Keratinocyte (primary cell): ENCODE data around the gene RANBP17. TPM values are rescaled to one million over a fixed set of nuclear protein-coding genes. Genes with fewer than 3 reads are reported as not detected.

Experiments
- DNase-seq: peaks from one replicate; pipeline ENCODE4 v3.0.0-alpha.2; 2011; ENCODE audit warnings: low read depth, missing footprints, low spot score
- FAIRE-seq: peaks from 2 replicates; lab custom pipeline; 2011; peaks lifted over from hg19 to GRCh38; lab: Jason Lieb, UNC
- H2AFZ ChIP-seq: 2 replicates; pipeline ENCODE4 v1.6.0; 2012; ENCODE audit warnings: low read length, control low read depth, inconsistent platforms; ENCODE audit not compliant: control insufficient read depth
- H3K27ac ChIP-seq: 2 replicates; pipeline ENCODE4 v1.5.1; 2011; ENCODE audit warnings: low read length; ENCODE audit not compliant: control insufficient read depth, insufficient read depth
- H3K27me3 ChIP-seq: 3 replicates; pipeline ENCODE4 v1.6.0; 2011; ENCODE audit warnings: low read length; ENCODE audit not compliant: control insufficient read depth, insufficient read depth; ENCODE audit errors: extremely low read depth
- H3K36me3 ChIP-seq, 2 experiments: 2 replicates in 1 of 2; 3 replicates in 1 of 2; pipeline ENCODE4 v1.5.1; 2011; ENCODE audit warnings: low read length in 2 of 2, mild to moderate bottlenecking in 1 of 2; ENCODE audit not compliant: control insufficient read depth in 2 of 2, insufficient read depth in 2 of 2; ENCODE audit errors: extremely low read depth in 1 of 2
- H3K4me1 ChIP-seq: 3 replicates; pipeline ENCODE4 v1.5.1; 2011; ENCODE audit warnings: low read length; ENCODE audit not compliant: control insufficient read depth, insufficient read depth; ENCODE audit errors: extremely low read depth
- H3K4me2 ChIP-seq: 3 replicates; pipeline ENCODE4 v1.6.0; 2011; ENCODE audit warnings: low read depth, low read length; ENCODE audit not compliant: control insufficient read depth, insufficient read depth; ENCODE audit errors: extremely low read depth
- H3K4me3 ChIP-seq, 3 experiments: fragments of 200-600 bp in 1 of 3; sonication (generic) in 1 of 3; 2 replicates in 2 of 3; 3 replicates in 1 of 3; pipeline ENCODE4 v1.5.1; 2011 to 2016; ENCODE audit warnings: low read length in 3 of 3, mild to moderate bottlenecking in 3 of 3, control low read depth in 2 of 3, inconsistent platforms in 1 of 3, low read depth in 1 of 3, mixed read lengths in 1 of 3, mixed run types in 1 of 3, moderate library complexity in 1 of 3; ENCODE audit not compliant: control insufficient read depth in 2 of 3, insufficient read depth in 2 of 3; ENCODE audit errors: extremely low read depth in 1 of 3
- H3K79me2 ChIP-seq: 2 replicates; pipeline ENCODE4 v1.6.0; 2012; ENCODE audit warnings: low read length; ENCODE audit not compliant: control insufficient read depth, insufficient read depth
- H3K9ac ChIP-seq: 3 replicates; pipeline ENCODE4 v1.6.0; 2011; ENCODE audit warnings: low read length; ENCODE audit not compliant: control insufficient read depth, insufficient read depth; ENCODE audit errors: extremely low read depth
- H3K9me1 ChIP-seq: 3 replicates; pipeline ENCODE4 v1.6.0; 2011; ENCODE audit warnings: low read length; ENCODE audit not compliant: control insufficient read depth, insufficient read depth; ENCODE audit errors: extremely low read depth
- H3K9me3 ChIP-seq: 2 replicates; pipeline ENCODE4 v1.5.1; 2012; ENCODE audit warnings: low read depth, low read length; ENCODE audit not compliant: control insufficient read depth
- H4K20me1 ChIP-seq: 3 replicates; pipeline ENCODE4 v1.6.0; 2011; ENCODE audit warnings: low read length; ENCODE audit not compliant: control insufficient read depth, insufficient read depth; ENCODE audit errors: extremely low read depth
- CTCF ChIP-seq, 3 experiments: IDR thresholded peaks in 1 of 3; conservative IDR thresholded peaks in 1 of 3; optimal IDR thresholded peaks in 1 of 3; 2 replicates in 2 of 3; 3 replicates in 1 of 3; pipeline versions ENCODE3 to v1.5.1; 2011; ENCODE audit warnings: low read length in 3 of 3, mild to moderate bottlenecking in 3 of 3, moderate library complexity in 2 of 3, control low read depth in 1 of 3, inconsistent platforms in 1 of 3; ENCODE audit not compliant: insufficient read depth in 2 of 3; ENCODE audit errors: extremely low read depth in 1 of 3
- EZH2 ChIP-seq: IDR thresholded peaks from one replicate; pipeline ENCODE4 v1.6.1; 2012; ENCODE audit warnings: inconsistent platforms, mild to moderate bottlenecking, low read length, moderate library complexity
- dilution Hi-C: fragments of 300-500 bp; cut with MboI; formaldehyde crosslinking; loops from one replicate; pipeline ENCODE4 v1.7.0; 2020; ENCODE audit warnings: low sequenced_read_pairs; ENCODE audit not compliant: extremely low pct_ligation_motif_present
- polyA plus RNA-seq, 5 experiments: library from polyadenylated mRNA; depleted of rRNA in 3 of 5; stranded (reverse) in 3 of 5; stranded (forward) in 1 of 5; unstranded in 1 of 5; fragments of >200 nt; gene quantifications; 1 replicate in 1 of 5; 2 replicates in 3 of 5; 3 replicates in 1 of 5; pipeline versions ENCODE4 v1.2.1 to v1.2.3, GENCODE V29; 2011 to 2012; ENCODE audit warnings: missing spikeins in 2 of 5, low read depth in 1 of 5, low replicate concordance in 1 of 5

RANBP17 gene
- polyA plus RNA-seq, 1 donor (not counting 4 experiments of a cell fraction or from before 2014, with no cell fraction given), result 0.97 TPM

DNA sequence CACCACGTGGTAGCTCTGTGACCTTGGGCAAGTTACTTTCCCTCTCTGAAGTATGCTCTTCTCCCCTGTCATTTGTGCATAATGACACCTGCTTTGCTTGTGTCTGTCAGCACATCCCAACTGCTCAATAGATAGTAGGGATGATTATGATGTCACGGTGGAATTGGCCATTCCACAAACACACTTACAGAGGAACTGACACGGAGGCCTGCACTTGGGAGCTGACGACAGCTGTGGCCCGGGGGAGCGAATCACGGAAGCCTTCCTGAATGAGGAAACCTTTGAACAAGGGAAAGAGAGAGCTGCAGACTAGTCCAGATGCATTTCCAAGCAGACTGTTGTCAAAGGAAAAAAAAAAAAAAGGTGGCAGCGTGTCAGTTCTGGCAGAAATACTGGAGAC, 468.2 kb downstream of the RANBP17 start:
- no peak overlapping the region for H3K4me2 ChIP-seq
- H3K4me1 ChIP-seq, result no peaks in the 10 kb centered on the region
- no peak overlapping the region for H3K27ac ChIP-seq
- no peaks in the 10 kb centered on the region for H3K36me3 ChIP-seq
- H3K27me3 ChIP-seq, result no peaks in the 10 kb centered on the region
- dilution Hi-C loops, result no loop called here
- no peak overlapping the region for H2AFZ ChIP-seq
- H3K9me1 ChIP-seq, result no peaks in the 10 kb centered on the region
- DNase-seq, result no peak
- H4K20me1 ChIP-seq, result no peaks in the 10 kb centered on the region
- no peak overlapping the region for H3K9ac ChIP-seq
- H3K9me3 ChIP-seq, result no peaks in the 10 kb centered on the region
- FAIRE-seq, result no peak
- TF ChIP-seq CTCF (optimal IDR thresholded peaks at IDR 0.05 in 1 of 3, IDR thresholded peaks at IDR 0.05 in 1 of 3, conservative IDR thresholded peaks at IDR 0.05 in 1 of 3; ENCODE audit: extremely low read depth in 1 of 3, insufficient read depth in 2 of 3, low read length in 3 of 3), result no peak
- TF ChIP-seq EZH2, result no peak
- H3K79me2 ChIP-seq, result no peaks in the 10 kb centered on the region
- no peak overlapping the region for H3K4me3 ChIP-seq

GRCh38 chr5:171335616-171336015, 473.8 kb downstream of the RANBP17 start:
- dilution Hi-C loops, result no loop called here
- no peaks in the 10 kb centered on the region for H3K4me1 ChIP-seq
- H3K79me2 ChIP-seq, result no peaks in the 10 kb centered on the region
- H3K4me2 ChIP-seq, result no peak overlapping the region
- peaks cover 14% of the 10 kb centered on the region for H3K27me3 ChIP-seq
- H3K9me1 ChIP-seq, result no peaks in the 10 kb centered on the region
- no peak overlapping the region for H3K27ac ChIP-seq
- no peaks in the 10 kb centered on the region for H3K9me3 ChIP-seq
- FAIRE-seq, result no peak
- no peaks in the 10 kb centered on the region for H3K36me3 ChIP-seq
- no peak for DNase-seq
- no peaks in the 10 kb centered on the region for H4K20me1 ChIP-seq
- TF ChIP-seq EZH2 (no peak), CTCF (optimal IDR thresholded peaks at IDR 0.05 in 1 of 3, IDR thresholded peaks at IDR 0.05 in 1 of 3, conservative IDR thresholded peaks at IDR 0.05 in 1 of 3; ENCODE audit: extremely low read depth in 1 of 3, insufficient read depth in 2 of 3, low read length in 3 of 3) (no peak)
- no peak overlapping the region for H2AFZ ChIP-seq
- H3K9ac ChIP-seq, result no peak overlapping the region
- no peak overlapping the region for H3K4me3 ChIP-seq
